HepG2 (cell line): Measurements from ENCODE around the gene AP4S1. TPM values are rescaled to one million over a fixed set of nuclear protein-coding genes. Genes with fewer than 3 reads are reported as not detected.
A peak's percentile ranks its signal among the peaks of the same experiment; 100 is the strongest.

Source experiments
- AHDC1 ChIP-seq: sonication (generic); formaldehyde crosslinking; IDR thresholded peaks from 2 replicates; pipeline ENCODE4 v1.5.1; 2020; ENCODE audit warnings: mild to moderate bottlenecking, missing genetic modification reagents, borderline replicate concordance
- CAMTA2 ChIP-seq: sonication (generic); formaldehyde crosslinking; IDR thresholded peaks from 2 replicates; pipeline ENCODE4 v1.4.0; 2020; ENCODE audit warnings: mild to moderate bottlenecking, missing genetic modification reagents, borderline replicate concordance
- CSRNP2 ChIP-seq: sonication (generic); formaldehyde crosslinking; conservative IDR thresholded peaks from 2 replicates; pipeline ENCODE4 v1.8.0; 2022; ENCODE audit warnings: low read depth, missing genetic modification reagents
- ETS1 ChIP-seq: sonication (generic); formaldehyde crosslinking; IDR thresholded peaks from 2 replicates; pipeline ENCODE4 v1.4.0; 2020; ENCODE audit warnings: missing genetic modification reagents
- MTA3 ChIP-seq: sonication (generic); formaldehyde crosslinking; IDR thresholded peaks from 2 replicates; pipeline ENCODE4 v1.4.0; 2020; ENCODE audit warnings: missing genetic modification reagents
- NFRKB ChIP-seq: fragments of 450-650 bp; IDR thresholded peaks from 2 replicates; pipeline ENCODE4 v1.6.1; 2017
- RELA ChIP-seq: sonication (generic); formaldehyde crosslinking; IDR thresholded peaks from 2 replicates; pipeline ENCODE4 v1.4.0; 2020; ENCODE audit warnings: missing genetic modification reagents
- SRSF9 ChIP-seq: fragments of 200-400 bp; formaldehyde crosslinking; IDR thresholded peaks from 2 replicates; pipeline ENCODE4 v1.6.1; 2018; ENCODE audit warnings: borderline replicate concordance, mild to moderate bottlenecking, low read depth, low read length; ENCODE audit not compliant: insufficient read depth, poor library complexity, severe bottlenecking
- TRIM22 ChIP-seq: fragments of 450-650 bp; IDR thresholded peaks from 2 replicates; pipeline ENCODE4 v1.6.1; 2017
- ZFP82 ChIP-seq: sonication (generic); formaldehyde crosslinking; IDR thresholded peaks from 2 replicates; pipeline ENCODE4 v1.5.1; 2020; ENCODE audit warnings: mild to moderate bottlenecking, missing genetic modification reagents, borderline replicate concordance
- ZFP91 ChIP-seq: sonication (generic); formaldehyde crosslinking; IDR thresholded peaks from 2 replicates; pipeline ENCODE4 v1.9.0; 2022; ENCODE audit warnings: missing genetic modification reagents, mild to moderate bottlenecking, borderline replicate concordance
- ZNF562 ChIP-seq: sonication (generic); formaldehyde crosslinking; IDR thresholded peaks from 2 replicates; pipeline ENCODE4 v1.8.0; 2022; ENCODE audit warnings: missing genetic modification reagents, borderline replicate concordance
- ZNF597 ChIP-seq: sonication (generic); formaldehyde crosslinking; IDR thresholded peaks from 2 replicates; pipeline ENCODE4 v1.5.0; 2020; ENCODE audit warnings: missing genetic modification reagents
- polyA plus RNA-seq, 8 experiments: library from polyadenylated mRNA; depleted of rRNA in 3 of 8; stranded (reverse) in 7 of 8; unstranded in 1 of 8; fragments of >200 nt; fragmentation: Illumina TruSeq in 4 of 8; extraction: Trizol in 4 of 8; gene quantifications; 2 replicates each; pipeline versions ENCODE4 v1.2.1 to v1.2.3, GENCODE V29; 2011 to 2016; ENCODE audit warnings: low read depth in 4 of 8, missing spikeins in 1 of 8, mixed read lengths in 1 of 8; ENCODE audit not compliant: insufficient read depth in 1 of 8
- total RNA-seq, 5 experiments: library from RNA; depleted of rRNA; stranded (reverse); fragments of >200 nt; fragmentation: Illumina TruSeq; extraction: Trizol; gene quantifications; 2 replicates each; pipeline ENCODE4 v1.2.3, GENCODE V29; 2016; ENCODE audit warnings: low read depth in 1 of 5

The AP4S1 gene
- total and polyA plus RNA-seq, 2 of the 13 experiments (the other 11 are each of a cell fraction or from before 2014, with no cell fraction given) = 3.9 to 21.1 TPM

GRCh38 chr14:31090883-31091764 is 65.7 kb downstream of the AP4S1 start (continued):
- peak; percentile 75; the same call in 1 of the 2 replicates for TF ChIP-seq AHDC1
- no peak for TF ChIP-seq ETS1
- TF ChIP-seq ZFP82 (CRISPR knock-in tag) = no peak
- no peak for TF ChIP-seq ZNF597 (CRISPR knock-in tag)
- TF ChIP-seq RELA (CRISPR knock-in tag) = no peak
- TF ChIP-seq CSRNP2 (CRISPR knock-in tag) = no peak
- TF ChIP-seq ZFP91 (CRISPR knock-in tag) = no peak
- TF ChIP-seq TRIM22 = no peak
- TF ChIP-seq ZNF562 = no peak
- TF ChIP-seq SRSF9 = no peak
- no peak for TF ChIP-seq CAMTA2
- TF ChIP-seq MTA3 (CRISPR knock-in tag) = no peak
- TF ChIP-seq NFRKB = no peak
